ENCODE results near the gene TMED6.

- no peak for TF ChIP-seq EZH2 (IDR thresholded peaks at IDR 0.05; ENCODE audit: low read length, missing control alignments)
- TF ChIP-seq, protein P1, sequence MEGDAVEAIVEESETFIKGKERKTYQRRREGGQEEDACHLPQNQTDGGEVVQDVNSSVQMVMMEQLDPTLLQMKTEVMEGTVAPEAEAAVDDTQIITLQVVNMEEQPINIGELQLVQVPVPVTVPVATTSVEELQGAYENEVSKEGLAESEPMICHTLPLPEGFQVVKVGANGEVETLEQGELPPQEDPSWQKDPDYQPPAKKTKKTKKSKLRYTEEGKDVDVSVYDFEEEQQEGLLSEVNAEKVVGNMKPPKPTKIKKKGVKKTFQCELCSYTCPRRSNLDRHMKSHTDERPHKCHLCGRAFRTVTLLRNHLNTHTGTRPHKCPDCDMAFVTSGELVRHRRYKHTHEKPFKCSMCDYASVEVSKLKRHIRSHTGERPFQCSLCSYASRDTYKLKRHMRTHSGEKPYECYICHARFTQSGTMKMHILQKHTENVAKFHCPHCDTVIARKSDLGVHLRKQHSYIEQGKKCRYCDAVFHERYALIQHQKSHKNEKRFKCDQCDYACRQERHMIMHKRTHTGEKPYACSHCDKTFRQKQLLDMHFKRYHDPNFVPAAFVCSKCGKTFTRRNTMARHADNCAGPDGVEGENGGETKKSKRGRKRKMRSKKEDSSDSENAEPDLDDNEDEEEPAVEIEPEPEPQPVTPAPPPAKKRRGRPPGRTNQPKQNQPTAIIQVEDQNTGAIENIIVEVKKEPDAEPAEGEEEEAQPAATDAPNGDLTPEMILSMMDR (conservative IDR thresholded peaks at IDR 0.05 in 1 of 2, IDR thresholded peaks at IDR 0.05 in 1 of 2; ENCODE audit: low read depth in 1 of 2, low read length in 2 of 2), result peak; percentile 81
Observed at GRCh38 chr16:69397821-69398521, 46.4 kb upstream of the TMED6 start.

All from fibroblast of lung (primary cell).